Thoracic aorta (tissue), 2 donors: Measurements from ENCODE around the gene LPIN1. TPM values are rescaled to one million over a fixed set of nuclear protein-coding genes. Genes with fewer than 3 reads are reported as not detected.

Experiments
- ATAC-seq: fragments of 150-250 bp; one replicate; pipeline ENCODE4 v1.8.0; 2017; ENCODE audit warnings: low read depth; ENCODE audit not compliant: insufficient number of reproducible peaks, low FRiP score
- DNase-seq: peaks from one replicate; pipeline ENCODE4 v3.0.0-alpha.2; 2020; ENCODE audit warnings: low spot score
- H3K27ac ChIP-seq, 2 donors: fragments of 200-600 bp; sonication (generic); 1 replicate in 1 of 2; 2 replicates in 1 of 2; pipeline ENCODE4 v1.5.1; 2016; ENCODE audit warnings: mild to moderate bottlenecking in 2 of 2, moderate library complexity in 2 of 2
- H3K27me3 ChIP-seq: fragments of 200-600 bp; sonication (generic); replicated peaks from 2 replicates; pipeline ENCODE4 v1.6.0; 2016; ENCODE audit warnings: mild to moderate bottlenecking; ENCODE audit not compliant: insufficient read depth
- H3K36me3 ChIP-seq: fragments of 200-600 bp; sonication (generic); one replicate; pipeline ENCODE4 v1.5.1; 2016
- H3K4me1 ChIP-seq, 2 donors: fragments of 200-600 bp; sonication (generic); 1 replicate in 1 of 2; 2 replicates in 1 of 2; pipeline versions ENCODE4 v1.5.1 to v1.6.0; 2016; ENCODE audit warnings: low read depth in 2 of 2, mild to moderate bottlenecking in 1 of 2; ENCODE audit not compliant: control insufficient read depth in 1 of 2
- H3K4me3 ChIP-seq: fragments of 200-600 bp; sonication (generic); 2 replicates; pipeline ENCODE4 v1.5.1; 2016; ENCODE audit warnings: mild to moderate bottlenecking
- H3K9me3 ChIP-seq: fragments of 200-600 bp; sonication (generic); 2 replicates; pipeline ENCODE4 v1.5.1; 2016
- CTCF ChIP-seq: fragments of 200-600 bp; sonication (generic); IDR thresholded peaks from one replicate; pipeline ENCODE4 v1.5.1; 2019; ENCODE audit warnings: antibody characterized with exemption
- total RNA-seq, 2 donors: library from RNA; depleted of rRNA; stranded (reverse); fragments of >200 nt; gene quantifications; one replicate each; pipeline versions ENCODE4 v1.1.0 to v1.2.3, GENCODE V29; 2016

LPIN1 gene
- total RNA-seq, 2 donors from 2014 or later = 24.5 to 55.8 TPM

DNA sequence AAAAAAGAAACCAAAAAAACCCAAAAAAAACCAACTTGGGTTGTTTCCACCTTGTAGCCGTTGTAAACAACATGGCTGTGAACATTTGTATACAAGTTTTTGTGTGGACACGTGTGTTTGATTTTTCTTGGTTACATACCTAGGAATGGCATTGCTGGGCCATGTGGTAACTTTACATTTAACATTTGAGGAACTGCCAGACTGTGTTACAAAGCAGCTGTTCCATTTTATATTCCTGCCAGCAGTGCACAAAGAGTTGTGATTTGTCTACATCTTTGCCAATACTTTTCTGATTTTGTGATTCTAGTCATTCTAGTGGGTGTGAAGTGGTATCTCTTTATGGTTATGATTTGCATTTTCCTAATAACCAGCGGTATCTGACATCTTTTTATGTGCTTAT, 22.5 kb downstream of the LPIN1 start:
- Histone ChIP-seq H3K27me3 (no peaks in the 10 kb centered on the region), H3K36me3 (peaks cover 49% of the 10 kb centered on the region), H3K27ac (no peak overlapping the region), H3K9me3 (no peaks in the 10 kb centered on the region), H3K4me1 (no peaks in the 10 kb centered on the region), H3K4me3 (no peak overlapping the region)
- no peak for TF ChIP-seq CTCF
- DNase-seq (no peak), ATAC-seq (no peak)

DNA sequence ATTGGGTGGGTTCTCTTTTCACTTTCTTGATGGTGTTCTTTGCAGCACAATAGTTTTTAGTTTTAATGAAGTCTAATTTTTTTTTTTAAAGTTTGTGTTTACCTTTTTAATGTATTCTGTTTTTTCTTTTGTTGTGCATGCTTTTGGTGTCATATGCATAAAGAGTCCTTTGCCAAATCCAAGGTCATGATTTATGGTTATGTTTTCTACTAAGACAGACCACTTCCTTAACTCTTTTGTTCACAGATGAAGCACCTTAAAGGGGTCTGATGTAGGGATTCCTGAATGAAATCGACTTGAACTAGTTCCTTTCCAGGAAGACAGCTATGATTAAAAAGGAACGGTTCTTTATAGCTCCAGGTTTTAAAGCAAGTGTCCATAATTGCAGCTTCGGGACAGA, 23.1 kb downstream of the LPIN1 start:
- no peak for TF ChIP-seq CTCF
- DNase-seq (no peak), ATAC-seq (no peak)
- Histone ChIP-seq H3K36me3 (peaks cover 55% of the 10 kb centered on the region), H3K4me1 (no peaks in the 10 kb centered on the region), H3K4me3 (no peak overlapping the region), H3K9me3 (no peaks in the 10 kb centered on the region), H3K27me3 (no peaks in the 10 kb centered on the region), H3K27ac (no peak overlapping the region)

GRCh38 chr2:11770531-11771188, 24.2 kb downstream of the LPIN1 start:
- TF ChIP-seq CTCF = no peak
- no peaks in the 10 kb centered on the region for H3K4me1 ChIP-seq
- no peaks in the 10 kb centered on the region for H3K9me3 ChIP-seq
- DNase-seq = no peak
- no peak overlapping the region for H3K4me3 ChIP-seq
- no peak overlapping the region for H3K27ac ChIP-seq
- peaks cover 57% of the 10 kb centered on the region for H3K36me3 ChIP-seq
- H3K27me3 ChIP-seq = no peaks in the 10 kb centered on the region
- no peak for ATAC-seq

DNA sequence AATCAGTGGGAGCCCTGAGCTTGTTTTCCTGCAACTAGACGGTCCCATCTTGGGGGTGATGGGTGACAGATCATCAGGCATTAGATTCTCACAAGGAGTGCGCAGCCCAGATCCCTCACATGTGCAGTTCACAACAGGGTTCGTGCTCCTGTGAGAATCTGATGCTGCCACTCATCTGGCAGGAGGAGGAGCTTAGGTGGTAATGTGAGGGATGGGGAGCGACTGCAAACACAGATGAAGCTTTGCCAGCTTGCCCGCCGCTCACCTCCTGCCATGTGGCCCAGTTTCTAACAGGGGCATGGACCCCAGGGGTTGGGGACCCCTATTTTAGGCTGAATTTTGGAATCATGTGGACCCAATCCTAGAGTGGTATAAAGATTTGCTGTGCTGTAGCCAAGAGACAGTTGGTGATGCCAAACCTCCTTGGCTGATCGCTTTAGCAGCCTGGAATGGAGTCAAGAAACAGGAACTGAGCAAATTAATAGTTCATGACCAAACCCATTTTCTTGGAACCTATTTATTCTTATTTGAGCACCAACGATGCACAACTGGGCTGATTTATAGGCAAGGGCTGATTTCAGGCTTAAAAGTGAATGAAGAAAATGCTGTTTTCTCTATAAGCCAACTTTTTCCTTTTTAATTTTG, 25.7 kb downstream of the LPIN1 start:
- TF ChIP-seq CTCF = no peak
- peaks cover 44% of the 10 kb centered on the region for H3K36me3 ChIP-seq

GRCh38 chr2:11773111-11773510, 26.7 kb downstream of the LPIN1 start:
- peaks cover 36% of the 10 kb centered on the region for H3K36me3 ChIP-seq
- ATAC-seq (no peak), DNase-seq (no peak)
- no peak overlapping the region for H3K27ac ChIP-seq
- no peak overlapping the region for H3K4me3 ChIP-seq
- TF ChIP-seq CTCF = no peak
- H3K27me3 ChIP-seq = no peaks in the 10 kb centered on the region
- no peaks in the 10 kb centered on the region for H3K4me1 ChIP-seq
- H3K9me3 ChIP-seq = no peaks in the 10 kb centered on the region

More for the DNA sequence above, 25.7 kb downstream of the LPIN1 start:
- Histone ChIP-seq H3K27me3 (no peaks in the 10 kb centered on the region), H3K4me3 (no peak overlapping the region), H3K27ac (no peak overlapping the region), H3K4me1 (no peaks in the 10 kb centered on the region), H3K9me3 (no peaks in the 10 kb centered on the region)
- DNase-seq (no peak), ATAC-seq (no peak)
